NOMO-1 treated with DMSO at 0.1 percent for 48 hours (cell line): ENCODE measurements around the gene DCTPP1.
"Not testable (repeated sequence)": the region's sequence is repeated elsewhere in the genome, so short reads cannot be mapped to it uniquely, and the experiment has no call there.

Source experiments
- DNase-seq: peaks from one replicate; lab custom pipeline; 2025; ENCODE audit not compliant: unreplicated experiment; lab: John Stamatoyannopoulos, UW

DCTPP1 gene

GRCh38 chr16:30429678-30430427, at the start of gene DCTPP1:
DCTPP1 (minus strand) TSS chr16:30430030; CDS start chr16:30429980, 50 bp downstream.
- DNase-seq = peak; percentile 100

- no peak for DNase-seq
These were observed 49.1 kb upstream of the DCTPP1 start for GRCh38 chr16:30478766-30479478.

GRCh38 chr16:30477773-30478172, 47.9 kb upstream of the DCTPP1 start:
- not testable (repeated sequence) for DNase-seq

GRCh38 chr16:30476991-30477390, 47.2 kb upstream of the DCTPP1 start:
- DNase-seq = no peak

- DNase-seq = no peak
These were observed 44.9 kb upstream of the DCTPP1 start for GRCh38 chr16:30474684-30475083.

- DNase-seq = no peak
These were observed 44.2 kb upstream of the DCTPP1 start for GRCh38 chr16:30474074-30474452.

- peak; percentile 58 for DNase-seq
These were observed 43.6 kb upstream of the DCTPP1 start for GRCh38 chr16:30473231-30474073.

- peak; percentile 92 for DNase-seq
These were observed 42.6 kb upstream of the DCTPP1 start, which contains the start of gene ITGAL for GRCh38 chr16:30472328-30472942. ITGAL (plus strand) TSS chr16:30472742; CDS start chr16:30472838, 96 bp downstream.

GRCh38 chr16:30470632-30470995, 40.8 kb upstream of the DCTPP1 start:
- no peak for DNase-seq

- no peak for DNase-seq
These were observed 40.3 kb upstream of the DCTPP1 start for GRCh38 chr16:30470170-30470512.

- no peak for DNase-seq
These were observed 34.2 kb upstream of the DCTPP1 start for GRCh38 chr16:30464078-30464477.

GRCh38 chr16:30461426-30461825, 31.6 kb upstream of the DCTPP1 start:
- peak; percentile 37 for DNase-seq

- no peak for DNase-seq
These were observed 29.6 kb upstream of the DCTPP1 start for GRCh38 chr16:30459456-30459855.

GRCh38 chr16:30458561-30459394, 28.9 kb upstream of the DCTPP1 start:
- peak; percentile 98 for DNase-seq

- DNase-seq = no peak
These were observed 28.1 kb upstream of the DCTPP1 start for GRCh38 chr16:30457743-30458560.

- no peak for DNase-seq
These were observed 27.4 kb upstream of the DCTPP1 start for GRCh38 chr16:30457256-30457655.

- DNase-seq = no peak
These were observed 26.5 kb upstream of the DCTPP1 start for GRCh38 chr16:30456302-30456701.

- DNase-seq = not testable (repeated sequence)
These were observed 23.1 kb upstream of the DCTPP1 start for GRCh38 chr16:30452709-30453580.

- no peak for DNase-seq
These were observed 19.2 kb upstream of the DCTPP1 start for GRCh38 chr16:30449116-30449435.
